ENCODE results near the gene ABCA1. TPM values are rescaled to one million over a fixed set of nuclear protein-coding genes. Genes with fewer than 3 reads are reported as not detected.
A peak's percentile ranks its signal among the peaks of the same experiment; 100 is the strongest.

ABCA1 gene
- total RNA-seq, 2 experiments from 2014 or later = 8.0 to 14.0 TPM

DNA sequence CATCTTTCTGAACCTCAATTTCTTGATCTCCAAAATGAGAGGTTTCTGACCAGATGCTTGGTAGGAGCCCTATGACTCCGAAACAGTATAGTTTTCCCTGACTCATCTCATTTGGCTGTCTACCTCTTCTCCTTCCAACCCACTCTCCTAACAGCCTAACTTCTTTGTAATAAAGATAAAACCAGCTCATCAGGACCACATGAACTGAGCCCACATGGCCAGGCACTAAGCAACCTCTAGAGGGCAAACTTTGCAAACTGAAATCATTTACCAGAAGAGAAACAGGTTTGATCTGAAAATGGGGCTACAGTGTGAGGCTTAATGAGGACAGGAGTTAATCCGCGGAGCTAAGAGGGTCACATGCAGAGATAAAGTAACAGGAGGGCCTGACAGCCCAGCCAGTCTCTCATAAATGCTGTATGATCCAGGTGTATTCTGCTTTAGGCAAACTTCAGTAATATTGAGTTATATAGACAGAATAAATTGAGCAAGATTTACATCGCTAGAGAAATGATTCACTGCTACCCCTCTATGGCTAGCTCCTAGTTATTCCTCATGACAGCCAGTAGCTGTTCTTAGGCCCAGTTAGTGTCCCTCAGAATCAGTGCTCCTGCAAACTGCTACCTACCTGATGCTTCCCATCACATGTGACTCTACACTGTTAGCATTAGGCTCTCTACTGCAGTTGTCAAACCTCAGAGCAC is 64.6 kb downstream of the ABCA1 start:
- H3K9me2 ChIP-seq (ENCODE audit: insufficient read depth, low read length) = no peaks in the 10 kb centered on the region
- no peaks in the 10 kb centered on the region for H4K20me1 ChIP-seq (ENCODE audit: insufficient read depth, low read length)
- TF ChIP-seq, protein P1, sequence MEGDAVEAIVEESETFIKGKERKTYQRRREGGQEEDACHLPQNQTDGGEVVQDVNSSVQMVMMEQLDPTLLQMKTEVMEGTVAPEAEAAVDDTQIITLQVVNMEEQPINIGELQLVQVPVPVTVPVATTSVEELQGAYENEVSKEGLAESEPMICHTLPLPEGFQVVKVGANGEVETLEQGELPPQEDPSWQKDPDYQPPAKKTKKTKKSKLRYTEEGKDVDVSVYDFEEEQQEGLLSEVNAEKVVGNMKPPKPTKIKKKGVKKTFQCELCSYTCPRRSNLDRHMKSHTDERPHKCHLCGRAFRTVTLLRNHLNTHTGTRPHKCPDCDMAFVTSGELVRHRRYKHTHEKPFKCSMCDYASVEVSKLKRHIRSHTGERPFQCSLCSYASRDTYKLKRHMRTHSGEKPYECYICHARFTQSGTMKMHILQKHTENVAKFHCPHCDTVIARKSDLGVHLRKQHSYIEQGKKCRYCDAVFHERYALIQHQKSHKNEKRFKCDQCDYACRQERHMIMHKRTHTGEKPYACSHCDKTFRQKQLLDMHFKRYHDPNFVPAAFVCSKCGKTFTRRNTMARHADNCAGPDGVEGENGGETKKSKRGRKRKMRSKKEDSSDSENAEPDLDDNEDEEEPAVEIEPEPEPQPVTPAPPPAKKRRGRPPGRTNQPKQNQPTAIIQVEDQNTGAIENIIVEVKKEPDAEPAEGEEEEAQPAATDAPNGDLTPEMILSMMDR (conservative IDR thresholded peaks at IDR 0.05; ENCODE audit: low read length) = peak; percentile 99
- no peak for TF ChIP-seq EZH2phosphoT487 (IDR thresholded peaks at IDR 0.05; ENCODE audit: borderline replicate concordance, low read depth, low read length)
- H3K9me3 ChIP-seq (ENCODE audit: low read length) = no peaks in the 10 kb centered on the region
- intact Hi-C loops (cut with micrococcal nuclease; ENCODE audit: unreplicated experiment) = loop anchor here (1.0 to 5.0 kb wide), 4 partner anchors 63 to 551 kb away; no protein-coding TSS in a partner anchor
- no peaks in the 10 kb centered on the region for H3K79me2 ChIP-seq (ENCODE audit: insufficient read depth, low read depth, low read length)
- CTCF ChIA-PET (ENCODE audit: unreplicated experiment) = interaction anchor here (0.6 to 2.1 kb wide), 8 partner anchors 56 to 294 kb away, joined by 3 to 18 read pairs (median 4); partner anchors contain the start of gene ABCA1
- peak overlapping the region; percentile 18 for H3K27ac ChIP-seq (ENCODE audit: low read depth, low read length, poor library complexity, severe bottlenecking)
- BruUV-seq (replicated peaks) = no TSS peak
- H3K36me3 ChIP-seq (ENCODE audit: insufficient read depth, low read length) = peaks cover 49% of the 10 kb centered on the region
- peaks cover 29% of the 10 kb centered on the region for H3K4me1 ChIP-seq (ENCODE audit: insufficient read depth, low read length, poor library complexity, severe bottlenecking)
- POLR2A ChIA-PET = interaction anchor here (0.9 to 5.9 kb wide), 8 partner anchors 9 to 295 kb away, joined by 3 to 36 read pairs (median 4); partner anchors contain the start of gene ABCA1
- peak; percentile 84 for DNase-seq (ENCODE audit: low spot score)
- H3K4me2 ChIP-seq (ENCODE audit: low read length) = peak overlapping the region; percentile 22
- peak overlapping the region; percentile 26; the same call in 1 of the 2 replicates for H2AFZ ChIP-seq (ENCODE audit: low read length)
- H3K4me3 ChIP-seq (ENCODE audit: low read depth, low read length, poor library complexity, severe bottlenecking) = no peak overlapping the region

DNA sequence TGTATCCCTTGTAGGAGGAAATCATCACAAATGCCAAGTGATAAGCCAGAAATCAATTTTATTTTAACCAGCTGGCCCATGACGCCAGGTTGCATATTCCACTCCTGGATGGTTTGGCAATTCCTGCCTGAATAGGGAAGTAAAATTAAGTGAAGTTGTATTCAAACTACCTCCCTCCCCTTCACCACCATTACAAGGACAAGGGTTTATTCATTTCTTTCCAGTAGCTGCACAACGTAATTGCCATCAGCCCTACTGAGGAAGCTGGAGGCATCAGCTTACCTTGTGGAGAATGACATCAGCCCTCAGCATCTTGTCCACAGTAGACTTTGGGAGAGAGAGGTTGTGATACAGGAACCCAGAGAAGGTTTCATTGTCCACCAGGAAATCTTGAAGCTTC is 66.6 kb downstream of the ABCA1 start:
- Histone ChIP-seq H2AFZ (ENCODE audit: low read length) (no peak overlapping the region), H3K9me3 (ENCODE audit: low read length) (no peaks in the 10 kb centered on the region), H3K27ac (ENCODE audit: low read depth, low read length, poor library complexity, severe bottlenecking) (no peak overlapping the region), H3K79me2 (ENCODE audit: insufficient read depth, low read depth, low read length) (no peaks in the 10 kb centered on the region), H4K20me1 (ENCODE audit: insufficient read depth, low read length) (no peaks in the 10 kb centered on the region), H3K4me1 (ENCODE audit: insufficient read depth, low read length, poor library complexity, severe bottlenecking) (peaks cover 27% of the 10 kb centered on the region), H3K9me2 (ENCODE audit: insufficient read depth, low read length) (no peaks in the 10 kb centered on the region), H3K36me3 (ENCODE audit: insufficient read depth, low read length) (peaks cover 52% of the 10 kb centered on the region), H3K4me3 (ENCODE audit: low read depth, low read length, poor library complexity, severe bottlenecking) (no peak overlapping the region), H3K4me2 (ENCODE audit: low read length) (no peak overlapping the region)
- no peak for DNase-seq (ENCODE audit: low spot score)
- BruUV-seq (replicated peaks) = no TSS peak
- TF ChIP-seq, protein P1 (conservative IDR thresholded peaks at IDR 0.05; ENCODE audit: low read length) = no peak
- no peak for TF ChIP-seq EZH2phosphoT487 (IDR thresholded peaks at IDR 0.05; ENCODE audit: borderline replicate concordance, low read depth, low read length)
- intact Hi-C loops (cut with micrococcal nuclease; ENCODE audit: unreplicated experiment) = loop anchor here (5.0 kb wide), 1 partner anchor 79 kb away; no protein-coding TSS in a partner anchor
- ChIA-PET POLR2A (interaction anchor here (0.5 to 5.9 kb wide), 6 partner anchors 62 to 298 kb away, joined by 3 to 36 read pairs (median 5); no protein-coding TSS in a partner anchor), CTCF (ENCODE audit: unreplicated experiment) (no interaction called here)
